Neutrophil (primary cell): ENCODE results near the gene NOC2L.

ENCODE experiments used
- H3K27ac ChIP-seq: fragments of 200-600 bp; sonication (generic); 2 replicates; pipeline ENCODE4 v1.5.1; 2016; ENCODE audit warnings: mild to moderate bottlenecking, moderate library complexity
- H3K27me3 ChIP-seq: fragments of 200-600 bp; sonication (generic); 2 replicates; pipeline ENCODE4 v1.6.0; 2016; ENCODE audit warnings: mild to moderate bottlenecking
- H3K36me3 ChIP-seq: fragments of 200-600 bp; sonication (generic); 2 replicates; pipeline ENCODE4 v1.5.1; 2017
- H3K4me1 ChIP-seq, 2 experiments: fragments of 200-600 bp in 1 of 2; sonication (generic) in 1 of 2; 1 replicate in 1 of 2; 2 replicates in 1 of 2; pipeline versions ENCODE4 v1.5.1 to v1.6.1; 2013 to 2016; ENCODE audit warnings: low read depth in 1 of 2, low read length in 1 of 2, mild to moderate bottlenecking in 1 of 2, moderate library complexity in 1 of 2; ENCODE audit not compliant: control insufficient read depth in 1 of 2, insufficient read depth in 1 of 2
- H3K4me3 ChIP-seq, 2 experiments: fragments of 200-600 bp in 1 of 2; sonication (generic) in 1 of 2; 1 replicate in 1 of 2; 2 replicates in 1 of 2; pipeline ENCODE4 v1.5.1; 2013 to 2016; ENCODE audit warnings: low read depth in 1 of 2, low read length in 1 of 2, mild to moderate bottlenecking in 1 of 2, moderate library complexity in 1 of 2
- H3K9me3 ChIP-seq: fragments of 200-600 bp; sonication (generic); 2 replicates; pipeline ENCODE4 v1.5.1; 2016
- CTCF ChIP-seq: fragments of 200-600 bp; sonication (generic); IDR thresholded peaks from 2 replicates; pipeline ENCODE4 v1.5.1; 2016; ENCODE audit warnings: antibody characterized with exemption

The NOC2L gene

GRCh38 chr1:932776-933602 lies 26.1 kb downstream of the NOC2L start:
- TF ChIP-seq CTCF, result no peak
- Histone ChIP-seq H3K27me3 (peaks cover 86% of the 10 kb centered on the region), H3K36me3 (no peaks in the 10 kb centered on the region), H3K27ac (no peak overlapping the region), H3K4me3 (no peak overlapping the region), H3K9me3 (no peaks in the 10 kb centered on the region), H3K4me1 (no peaks in the 10 kb centered on the region)

GRCh38 chr1:932173-932510 lies 26.9 kb downstream of the NOC2L start:
- Histone ChIP-seq H3K9me3 (no peaks in the 10 kb centered on the region), H3K4me3 (no peak overlapping the region), H3K36me3 (no peaks in the 10 kb centered on the region), H3K27ac (no peak overlapping the region), H3K27me3 (peaks cover 86% of the 10 kb centered on the region), H3K4me1 (no peaks in the 10 kb centered on the region)
- TF ChIP-seq CTCF, result no peak

- Histone ChIP-seq H3K4me3 (no peak overlapping the region), H3K36me3 (no peaks in the 10 kb centered on the region), H3K9me3 (no peaks in the 10 kb centered on the region), H3K4me1 (no peaks in the 10 kb centered on the region), H3K27me3 (peaks cover 86% of the 10 kb centered on the region), H3K27ac (no peak overlapping the region)
- TF ChIP-seq CTCF, result no peak
These were observed 27.5 kb downstream of the NOC2L start for GRCh38 chr1:931380-932172.

GRCh38 chr1:930633-931138 lies 28.4 kb downstream of the NOC2L start:
- no peak for TF ChIP-seq CTCF
- Histone ChIP-seq H3K27ac (no peak overlapping the region), H3K27me3 (peaks cover 86% of the 10 kb centered on the region), H3K9me3 (no peaks in the 10 kb centered on the region), H3K4me1 (no peaks in the 10 kb centered on the region), H3K36me3 (no peaks in the 10 kb centered on the region), H3K4me3 (no peak overlapping the region)

GRCh38 chr1:929712-930632 lies 29.1 kb downstream of the NOC2L start:
- peaks cover under 1 to 2% of the 10 kb centered on the region in 2 experiments for H3K4me1 ChIP-seq
- no peak overlapping the region for H3K27ac ChIP-seq
- peaks cover 86% of the 10 kb centered on the region for H3K27me3 ChIP-seq
- H3K9me3 ChIP-seq, result no peaks in the 10 kb centered on the region
- H3K4me3 ChIP-seq, result no peak overlapping the region
- TF ChIP-seq CTCF, result no peak
- H3K36me3 ChIP-seq, result no peaks in the 10 kb centered on the region
